Endothelial cell of umbilical vein (primary cell): ENCODE data around the gene CS.

Source experiments
- CTCF ChIP-seq, 2 donors: IDR thresholded peaks; 1 replicate in 1 of 2; 2 replicates in 1 of 2; pipeline ENCODE4 v1.5.1; 2011; ENCODE audit warnings: low read length in 2 of 2, mild to moderate bottlenecking in 2 of 2, moderate library complexity in 2 of 2, control low read depth in 1 of 2, inconsistent platforms in 1 of 2, low read depth in 1 of 2; ENCODE audit not compliant: insufficient read depth in 1 of 2; ENCODE audit errors: extremely low read depth in 1 of 2
- EZH2 ChIP-seq: IDR thresholded peaks from 2 replicates; pipeline ENCODE4 v1.6.1; 2012; ENCODE audit warnings: borderline replicate concordance, low read depth, mild to moderate bottlenecking, moderate library complexity, low read length, inconsistent platforms; ENCODE audit not compliant: severe bottlenecking
- JUN ChIP-seq: IDR thresholded peaks from 2 replicates; pipeline ENCODE4 v1.6.1; 2011; ENCODE audit warnings: borderline replicate concordance, low read depth; ENCODE audit not compliant: insufficient read length, insufficient read depth
- MAX ChIP-seq: IDR thresholded peaks from 2 replicates; pipeline ENCODE4 v1.6.1; 2011; ENCODE audit not compliant: insufficient read depth, insufficient read length
- POLR2A ChIP-seq: IDR thresholded peaks from 2 replicates; pipeline ENCODE4 v1.6.1; 2012; ENCODE audit warnings: low read depth, mild to moderate bottlenecking, control low read depth, low read length
- POLR2AphosphoS5 ChIP-seq: IDR thresholded peaks from 2 replicates; pipeline ENCODE4 v1.6.1; 2012; ENCODE audit warnings: low read depth, mild to moderate bottlenecking, control low read depth, low read length, moderate library complexity; ENCODE audit not compliant: insufficient read depth

DNA sequence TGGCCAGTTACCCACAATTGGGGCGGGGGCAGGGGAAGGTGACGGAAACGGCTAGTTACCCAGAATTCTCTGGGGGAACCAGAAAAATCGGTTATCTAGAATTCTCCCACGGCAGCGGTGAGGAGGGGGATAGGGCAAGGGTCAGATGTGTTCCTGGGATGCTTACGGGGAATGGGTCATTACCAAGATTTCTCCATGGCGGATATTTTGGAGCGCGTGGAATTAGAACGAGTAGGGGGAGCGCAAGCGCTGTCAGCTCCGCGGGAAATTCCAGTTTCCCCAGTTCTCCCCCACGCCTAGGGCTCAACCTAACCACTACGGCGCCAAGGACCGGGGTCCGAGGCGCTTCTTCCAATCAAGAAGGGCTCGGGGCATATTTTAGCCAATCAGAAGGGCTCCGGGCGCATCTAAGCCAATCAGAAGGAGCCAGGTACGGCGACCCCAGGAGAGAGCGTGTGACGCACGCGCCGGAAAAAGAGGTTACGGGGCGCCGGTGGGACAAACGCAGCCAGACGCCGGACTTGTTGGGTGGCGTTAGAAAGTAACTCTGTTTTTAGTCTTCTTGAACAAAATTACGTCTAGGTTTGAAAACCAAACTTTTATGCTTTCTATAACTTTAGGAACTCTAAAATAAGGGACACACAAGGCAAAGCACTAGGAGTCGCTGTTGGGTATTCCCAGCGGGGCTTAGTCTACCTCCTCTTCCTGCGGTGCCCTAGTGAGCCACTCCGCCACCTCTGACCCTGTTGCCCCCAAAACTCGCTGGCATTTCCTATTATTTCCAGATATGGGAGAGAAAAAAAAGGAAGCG, 33.8 kb upstream of the CS start, which contains the start of gene PAN2:
- TF ChIP-seq EZH2 (no peak), CTCF (IDR thresholded peaks at IDR 0.05; ENCODE audit: extremely low read depth in 1 of 2, insufficient read depth in 1 of 2, low read depth in 1 of 2, low read length in 2 of 2) (peak; percentile 65 to 66), POLR2A (peak; percentile 76), JUN (no peak), POLR2AphosphoS5 (no peak), MAX (no peak)
